NCI-H510A (cell line): ENCODE results near the gene HEYL.

Experiments used
- DNase-seq: peaks from one replicate; lab custom pipeline; 2025; lab: John Stamatoyannopoulos, UW

HEYL gene

DNA sequence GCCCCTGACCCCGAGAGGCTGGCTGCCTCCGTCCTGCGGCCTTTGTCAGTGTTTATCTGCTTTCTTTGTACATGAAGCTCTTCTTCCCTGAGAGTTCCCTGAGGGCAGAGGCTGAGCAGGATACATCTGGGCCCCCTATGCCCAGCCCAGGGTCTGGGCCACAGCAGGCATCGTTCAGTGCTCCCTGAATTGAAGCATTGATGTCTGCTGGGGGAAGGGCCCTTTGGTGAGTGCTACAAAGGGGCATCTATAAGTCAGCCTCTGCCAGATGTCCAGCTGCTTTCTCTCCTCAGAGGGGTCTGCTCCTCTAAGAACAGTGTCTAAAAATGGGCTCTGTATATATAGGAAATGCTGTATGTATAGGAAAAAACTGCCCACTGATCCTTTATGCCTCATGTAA is 2.1 kb downstream of the HEYL start:
- no peak for DNase-seq

DNA sequence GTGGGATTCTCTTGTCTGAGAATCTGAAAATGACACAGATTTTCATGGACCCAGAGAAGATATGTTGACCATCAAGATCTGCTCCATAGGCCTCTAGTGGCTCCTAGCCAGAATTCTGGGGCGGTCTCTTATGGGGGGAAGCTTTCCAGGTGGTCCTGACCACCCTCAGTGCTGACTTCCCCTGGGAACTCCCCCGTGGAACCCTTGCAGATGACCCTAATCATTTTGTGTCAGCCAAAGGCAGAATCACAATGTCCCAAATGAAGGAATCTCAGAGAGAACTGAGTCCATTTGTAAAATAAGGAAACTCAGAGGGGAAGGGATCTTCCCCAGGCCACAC is 3.6 kb downstream of the HEYL start:
- no peak for DNase-seq

DNA sequence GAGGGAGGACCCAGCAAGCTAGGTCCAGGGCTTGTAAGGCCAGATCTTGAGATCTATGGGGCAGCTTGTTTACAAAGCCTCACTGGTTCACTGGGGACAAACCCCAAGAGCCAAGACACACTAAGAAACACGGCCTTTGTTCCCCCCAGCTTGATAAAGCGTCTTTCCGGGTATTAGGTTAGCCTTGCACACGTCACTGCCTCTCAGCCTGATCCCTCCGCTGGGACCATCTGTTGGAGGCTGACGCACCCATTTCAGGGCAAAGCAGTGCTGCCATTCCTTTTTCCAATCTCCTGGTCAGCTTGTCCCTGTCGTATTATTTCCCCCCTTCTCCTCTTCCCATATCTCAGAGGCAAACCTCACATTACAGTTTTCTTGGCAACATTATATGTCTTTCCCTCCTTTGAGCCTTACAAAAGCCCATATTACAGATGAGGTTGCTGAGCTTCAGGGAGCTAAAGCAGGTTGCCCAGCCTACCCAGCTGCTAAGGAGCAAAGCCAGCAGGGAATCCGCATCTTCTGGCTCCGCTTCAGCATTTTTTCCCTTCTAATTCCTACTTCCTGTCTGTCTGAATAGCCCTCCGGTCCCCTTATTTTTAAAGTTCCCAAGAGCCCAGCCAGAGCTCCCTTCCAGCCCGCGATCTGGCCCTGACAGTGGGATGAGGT is 4.1 kb downstream of the HEYL start:
- DNase-seq: no peak

DNA sequence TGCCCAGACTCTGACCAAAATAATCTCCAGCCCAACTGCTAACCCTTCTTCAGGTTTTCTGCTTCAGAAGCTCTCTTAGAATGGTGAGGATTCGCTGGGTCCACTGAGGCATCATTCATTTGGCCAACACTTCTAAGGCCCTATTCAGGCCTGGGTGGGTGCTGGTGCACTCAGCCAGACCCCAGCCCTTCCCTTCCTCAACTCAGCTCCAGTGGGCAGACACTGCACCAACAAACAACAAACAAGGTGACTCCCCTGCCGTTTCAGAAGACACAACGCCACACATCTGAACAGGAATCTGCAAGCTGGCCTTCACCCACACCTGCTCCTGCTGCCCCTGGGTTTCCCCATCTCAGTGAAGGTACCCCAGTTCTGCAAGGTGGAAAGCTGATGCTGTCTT is 6.0 kb downstream of the HEYL start:
- DNase-seq: no peak

DNA sequence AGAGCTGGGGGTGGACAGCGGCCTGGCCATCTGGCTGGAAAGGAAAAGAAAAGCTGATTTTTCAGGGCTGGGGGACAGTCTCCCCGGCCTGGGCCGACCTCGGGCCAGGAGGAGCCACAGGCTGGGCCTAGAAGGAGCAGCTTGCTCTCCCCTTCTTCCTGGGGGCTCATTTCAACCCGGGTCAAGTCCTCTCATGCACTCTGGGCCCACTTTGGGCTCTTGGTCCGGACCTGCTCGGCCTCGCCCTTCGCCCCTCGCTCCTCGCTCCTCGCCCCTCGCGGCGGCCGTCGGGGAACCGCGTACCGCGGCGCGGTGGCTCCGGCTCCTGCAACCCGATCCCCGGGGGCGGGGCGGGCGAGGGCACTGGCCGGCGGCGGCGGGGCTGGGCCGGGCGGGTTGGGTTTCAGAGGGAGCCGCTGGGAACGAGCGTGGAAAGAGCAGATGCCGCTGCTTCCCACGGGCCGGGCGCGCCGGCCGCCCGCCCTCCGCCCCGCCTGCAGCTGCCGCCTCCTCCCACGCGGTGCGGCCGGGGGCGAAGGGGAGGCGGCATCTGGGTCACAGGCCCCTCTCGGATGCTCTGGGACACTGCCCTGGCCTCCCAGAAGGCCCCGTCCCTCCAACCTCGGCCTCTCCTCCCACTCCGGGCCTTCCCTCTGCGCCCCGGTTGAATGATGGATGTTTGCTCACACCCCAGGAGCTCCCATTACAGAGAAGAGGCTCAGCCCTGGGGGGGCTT is 6.6 kb downstream of the HEYL start:
- peak; percentile 99 for DNase-seq

DNA sequence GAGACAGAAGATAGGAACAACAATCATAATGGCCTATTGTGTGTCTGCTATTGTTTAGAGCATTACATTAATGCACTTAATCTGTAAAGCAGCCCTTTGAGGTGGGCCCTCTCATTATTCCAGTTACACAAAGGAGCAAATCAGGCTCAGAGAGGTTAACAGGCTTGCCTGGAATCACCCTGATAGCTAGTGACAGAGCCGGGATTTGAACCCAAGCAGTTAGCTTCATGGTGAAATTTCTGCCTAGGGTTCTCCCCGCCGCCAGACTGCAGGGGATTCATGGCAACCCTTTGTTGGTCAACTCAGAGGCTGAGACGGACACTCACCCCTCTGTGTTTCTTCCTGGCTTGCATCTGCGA is 7.1 kb downstream of the HEYL start:
- no peak for DNase-seq

DNA sequence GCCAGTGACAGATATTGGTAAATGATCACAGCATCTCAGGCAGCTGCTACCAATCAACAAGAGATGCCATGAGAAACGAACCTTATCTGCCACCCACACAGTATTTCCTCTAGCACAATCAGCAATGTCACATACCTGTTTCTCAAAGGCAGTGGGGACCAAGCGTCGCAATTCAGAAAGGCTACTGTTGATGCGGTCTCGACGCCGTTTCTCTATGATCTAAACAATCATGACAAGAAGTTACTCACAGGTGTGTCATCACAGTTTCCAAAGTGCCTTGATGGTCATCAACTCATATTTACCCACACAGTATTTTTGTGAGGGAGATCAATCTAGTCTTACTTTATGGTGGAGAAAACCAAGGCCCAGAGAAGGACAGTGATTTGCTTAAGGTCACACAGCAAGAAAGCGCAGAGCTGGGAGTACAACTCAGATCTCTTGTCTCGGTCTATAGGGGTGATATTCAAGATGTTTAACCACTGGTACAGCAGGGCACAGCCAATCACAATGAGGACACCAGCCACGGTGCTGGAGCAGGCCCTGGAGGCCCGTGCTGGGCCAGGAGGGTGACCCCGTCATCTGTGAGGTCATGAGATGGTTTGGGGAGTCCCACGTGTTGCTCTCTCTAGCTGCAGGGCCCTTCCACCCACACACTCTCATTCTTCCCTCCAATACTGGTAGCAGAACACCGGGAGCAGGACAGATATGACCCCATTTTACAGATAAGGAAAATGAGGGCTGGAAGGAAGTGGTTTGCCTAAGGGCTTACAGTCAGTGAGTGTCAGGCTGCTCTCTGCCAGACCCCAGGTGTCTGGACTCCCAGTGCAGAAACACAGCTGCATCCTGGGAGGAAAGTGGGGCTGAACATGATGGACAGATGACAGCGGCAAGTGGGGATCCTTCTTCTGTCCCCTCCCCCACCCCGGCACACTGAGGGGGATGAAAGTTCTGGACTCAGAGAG is 7.8 kb downstream of the HEYL start:
- no peak for DNase-seq

DNA sequence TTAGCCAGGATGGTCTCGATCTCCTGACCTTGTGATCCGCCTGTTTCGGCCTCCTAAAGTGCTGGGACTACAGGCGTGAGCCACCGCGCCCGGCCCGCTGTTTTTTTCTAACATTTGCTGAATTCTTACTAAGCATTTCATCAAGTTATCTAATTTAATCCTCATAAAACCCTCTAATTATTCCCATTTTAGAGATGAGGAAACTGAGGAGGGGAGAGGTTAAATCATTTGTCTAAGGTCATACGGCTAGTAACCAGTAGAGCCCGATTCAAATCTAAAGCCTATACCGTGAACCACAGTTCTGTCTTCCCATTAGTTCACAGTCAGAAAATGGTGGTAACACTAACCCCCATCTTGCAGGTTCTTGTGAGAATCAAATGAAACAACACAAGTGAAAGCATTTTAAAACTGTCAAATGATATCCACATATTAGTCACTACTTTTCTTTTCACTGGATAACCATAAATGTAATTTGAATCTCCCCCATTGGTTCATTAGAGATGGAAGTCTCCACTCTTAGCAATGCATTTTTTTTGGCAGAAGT is 10.6 kb downstream of the HEYL start:
- no peak for DNase-seq

DNA sequence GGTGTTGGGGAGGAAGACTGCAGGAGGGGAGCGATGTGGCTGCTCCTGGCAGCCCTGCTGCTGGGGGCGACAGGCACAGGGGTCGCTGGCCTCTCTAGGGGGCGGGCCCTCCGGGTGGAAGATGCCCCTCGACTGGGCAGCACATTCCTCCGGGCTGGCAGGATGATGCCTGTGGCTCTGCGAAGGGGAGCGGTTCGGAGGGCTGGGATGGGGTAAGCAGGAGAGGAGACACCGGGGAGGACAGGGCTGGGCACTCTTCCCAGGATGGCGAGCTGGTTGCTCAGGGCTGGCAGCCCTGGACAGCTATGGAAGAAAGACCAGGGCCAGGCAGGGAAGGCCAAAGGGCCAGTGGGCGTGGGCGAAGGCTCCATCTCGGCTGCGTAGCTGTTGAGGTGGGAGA is 12.8 kb downstream of the HEYL start:
- DNase-seq: no peak

DNA sequence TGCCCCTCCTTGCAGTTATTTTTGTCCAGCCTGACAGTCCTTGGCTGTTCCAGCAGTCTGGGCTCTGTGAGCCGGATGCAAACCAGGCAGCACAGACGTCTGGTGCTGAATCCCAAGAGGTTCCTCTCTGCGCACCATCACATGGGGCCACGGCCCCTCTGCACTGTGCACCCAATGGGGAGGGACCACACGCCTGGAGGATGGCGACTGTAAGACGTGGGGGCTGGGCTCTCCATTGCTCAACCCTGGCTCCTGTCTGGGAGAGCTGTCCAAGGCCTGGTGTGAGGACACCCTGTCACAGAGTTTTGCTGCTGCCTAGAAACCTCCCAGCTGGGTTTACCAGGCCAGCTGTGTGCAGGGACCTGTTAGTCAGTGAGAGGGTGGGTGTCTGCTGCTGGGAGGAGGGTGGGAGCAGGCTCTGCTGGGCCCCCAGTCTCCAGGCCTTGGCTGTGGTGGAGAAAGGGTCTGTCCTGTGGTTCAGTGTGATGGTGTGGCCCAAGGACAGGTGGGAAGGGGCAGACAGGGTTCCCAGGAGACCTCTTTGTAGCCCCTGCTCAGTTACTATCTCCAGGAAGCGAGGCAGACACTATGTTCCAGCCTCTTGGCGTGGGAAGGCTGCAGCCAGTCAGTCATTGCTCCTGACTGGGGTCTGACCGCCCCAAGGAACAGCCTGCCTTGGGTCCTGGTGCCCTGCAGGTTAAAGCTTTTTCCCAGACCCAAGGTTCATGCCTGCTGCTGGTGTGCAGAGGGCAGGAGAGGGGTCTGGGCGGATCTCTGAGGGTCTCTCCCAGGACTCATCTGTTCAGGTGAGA is 13.8 kb downstream of the HEYL start:
- no peak for DNase-seq

DNA sequence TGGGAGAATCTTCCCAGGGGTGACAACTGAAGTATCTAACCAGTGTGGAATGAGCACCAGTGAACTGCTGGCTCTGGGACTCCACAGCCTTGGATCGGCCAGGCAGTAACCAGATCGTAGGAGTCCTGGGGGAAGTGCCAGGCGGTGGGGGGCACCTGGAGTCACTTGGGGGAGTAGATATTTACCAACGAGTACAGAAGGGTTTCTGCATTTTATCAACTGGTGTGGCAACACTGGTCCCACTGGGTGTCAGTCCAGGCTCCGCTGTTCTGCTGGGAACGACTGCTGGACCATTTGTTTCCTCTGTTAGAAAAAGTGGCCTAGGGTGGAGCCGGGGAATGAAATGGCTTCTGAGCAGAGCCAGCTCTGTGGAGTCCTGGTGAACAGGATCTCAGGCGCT is 14.4 kb downstream of the HEYL start:
- no peak for DNase-seq

DNA sequence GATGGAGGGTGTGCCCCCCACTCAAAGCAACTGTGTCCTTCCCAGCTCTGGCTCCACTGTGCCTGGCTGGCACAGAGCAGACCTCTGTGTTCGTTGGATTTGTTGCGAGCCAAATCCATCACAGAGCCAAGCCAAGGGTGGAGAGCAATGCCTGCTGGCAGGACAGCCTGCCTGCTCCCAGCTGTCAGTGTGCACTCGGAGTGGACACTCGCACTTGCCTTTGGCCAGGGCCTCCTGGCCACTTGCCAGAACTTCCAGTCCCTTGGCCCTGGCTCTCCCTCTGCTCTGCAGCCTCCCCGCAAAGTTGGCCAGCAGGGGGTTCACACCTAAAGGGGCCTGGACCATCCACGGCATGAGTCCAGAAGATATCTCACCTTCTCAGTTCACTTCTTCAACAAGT is 16.4 kb downstream of the HEYL start:
- no peak for DNase-seq

DNA sequence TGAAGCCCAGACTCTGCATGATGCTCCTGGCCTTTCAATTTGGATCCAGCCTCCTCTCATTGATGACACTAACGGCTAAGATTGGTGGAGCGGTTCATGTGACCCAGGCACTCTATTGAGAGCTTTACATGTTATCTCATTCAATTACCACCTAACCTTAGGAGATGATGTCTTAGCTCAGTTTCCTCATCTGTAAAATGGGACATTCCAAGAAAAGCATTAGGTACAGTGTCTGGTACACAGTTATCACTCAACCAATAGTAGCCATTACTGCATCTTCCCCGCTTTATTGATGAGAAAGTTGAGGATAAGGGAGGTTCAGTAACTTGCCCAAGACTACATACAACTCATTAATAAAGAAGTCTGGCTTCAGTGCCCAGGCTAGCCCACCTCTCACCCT is 17.0 kb downstream of the HEYL start:
- no peak for DNase-seq

DNA sequence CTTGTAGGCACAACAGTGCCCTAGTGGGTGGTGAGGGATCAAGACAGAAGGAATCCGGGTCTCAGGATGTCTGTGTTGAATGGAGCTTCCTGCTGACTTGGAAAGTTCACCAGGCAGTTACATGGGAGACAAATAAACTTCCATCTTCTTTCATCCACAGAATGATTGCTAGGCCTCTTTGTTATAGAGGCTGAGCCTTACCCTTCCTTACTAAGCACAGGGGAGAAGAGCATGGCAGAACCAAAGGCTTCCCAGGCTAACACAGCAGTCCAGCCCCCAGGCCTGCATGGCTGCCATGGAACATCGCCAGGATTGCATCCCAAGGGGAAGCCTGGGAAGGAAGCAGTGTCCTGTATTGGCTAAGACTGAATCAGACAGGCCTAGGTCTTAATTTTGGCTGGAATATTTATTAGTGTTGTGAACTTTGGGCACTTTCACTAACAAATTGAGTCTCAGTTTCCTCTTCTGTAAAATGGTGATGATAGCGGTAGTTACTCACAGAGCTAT is 18.7 kb downstream of the HEYL start:
- no peak for DNase-seq

DNA sequence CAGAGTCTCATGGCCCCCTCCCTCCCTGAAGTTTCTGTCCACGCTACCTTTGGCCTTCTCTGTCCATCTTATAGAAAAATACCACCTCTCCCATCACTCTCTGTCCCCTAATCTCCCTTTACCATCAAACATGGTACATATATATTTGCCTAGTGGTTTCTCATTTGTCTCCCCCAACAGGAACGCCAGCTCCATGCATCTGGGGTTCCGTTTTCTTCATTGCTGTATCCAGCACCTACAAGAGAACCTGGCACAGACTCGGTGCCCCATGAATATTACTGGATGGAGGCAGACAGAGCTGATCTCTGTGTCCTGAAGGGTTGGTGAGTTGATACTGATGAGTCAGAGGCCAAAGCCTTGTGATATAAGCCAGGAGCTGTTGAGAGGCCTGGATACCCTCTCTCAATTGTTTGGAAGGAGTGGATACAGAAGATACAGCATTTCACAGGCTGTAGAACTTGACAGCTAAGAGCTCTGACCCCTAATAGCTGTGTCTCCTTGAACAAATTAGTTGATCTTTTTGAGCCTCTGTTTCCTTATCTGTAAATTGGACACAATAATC is 21.9 kb downstream of the HEYL start:
- no peak for DNase-seq

DNA sequence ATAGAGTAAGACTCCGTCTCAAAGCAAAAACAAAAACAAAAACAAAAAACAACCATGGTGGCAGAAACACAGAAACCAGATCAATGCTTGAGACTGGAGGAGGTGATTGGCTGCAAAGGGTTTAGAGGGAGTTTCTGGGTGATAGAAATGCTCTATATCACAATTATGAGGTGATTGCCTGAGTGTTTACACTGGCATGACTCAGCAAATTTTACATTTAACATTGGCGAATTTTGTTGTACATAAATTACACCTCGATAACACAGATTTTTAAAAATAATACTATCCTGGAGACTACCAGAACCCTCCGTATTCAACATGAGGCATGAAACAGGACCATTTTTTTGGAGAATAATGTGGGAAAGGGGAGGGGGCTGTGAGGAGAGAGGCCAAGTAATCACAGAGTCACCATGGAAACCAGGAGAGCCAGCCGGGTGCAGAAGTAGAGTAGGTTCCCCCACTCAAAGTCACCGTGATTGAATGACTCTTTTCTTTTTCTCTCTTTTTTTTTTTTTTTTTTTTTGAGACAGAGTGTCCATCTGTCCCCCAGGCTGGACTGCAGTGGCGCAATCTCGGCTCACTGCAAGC is 24.3 kb downstream of the HEYL start:
- DNase-seq: no peak

DNA sequence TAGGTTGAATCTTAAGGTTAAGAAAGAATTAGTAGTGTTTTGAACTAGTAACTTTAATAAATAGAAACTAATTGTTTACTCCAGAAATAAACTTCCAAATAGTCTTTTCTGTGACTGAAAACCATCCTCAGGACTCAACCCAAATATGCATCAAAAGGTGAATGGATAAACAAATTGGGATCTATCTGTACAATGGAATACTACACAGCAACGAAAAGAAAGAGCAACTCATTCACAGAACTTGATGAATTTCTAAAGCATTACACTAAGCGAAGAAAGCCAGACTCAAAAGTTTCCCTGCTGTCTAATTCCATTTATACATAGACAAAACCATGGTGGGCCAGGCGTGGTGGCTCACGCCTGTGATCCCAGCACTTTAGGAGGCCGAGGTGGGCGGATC is 25.0 kb downstream of the HEYL start:
- no peak for DNase-seq

DNA sequence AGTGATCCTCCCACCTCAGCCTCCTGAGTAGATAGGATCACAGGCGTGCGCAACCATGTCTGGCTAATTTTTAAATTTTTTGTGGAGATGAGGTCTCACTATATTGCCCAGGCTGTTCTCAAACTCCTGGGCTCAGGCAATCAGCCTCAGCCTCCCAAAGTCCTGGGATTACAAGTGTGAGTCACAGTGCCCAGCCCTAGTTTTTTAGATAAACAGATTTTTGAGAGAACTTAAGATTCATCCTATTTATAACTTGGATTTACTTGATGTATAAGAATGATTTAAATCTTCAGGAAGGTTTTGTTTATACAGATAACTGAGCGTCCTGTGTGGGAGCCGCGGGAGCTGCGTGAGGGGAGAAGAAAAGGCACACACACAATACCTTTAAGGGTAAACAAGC is 26.2 kb downstream of the HEYL start:
- DNase-seq: no peak

DNA sequence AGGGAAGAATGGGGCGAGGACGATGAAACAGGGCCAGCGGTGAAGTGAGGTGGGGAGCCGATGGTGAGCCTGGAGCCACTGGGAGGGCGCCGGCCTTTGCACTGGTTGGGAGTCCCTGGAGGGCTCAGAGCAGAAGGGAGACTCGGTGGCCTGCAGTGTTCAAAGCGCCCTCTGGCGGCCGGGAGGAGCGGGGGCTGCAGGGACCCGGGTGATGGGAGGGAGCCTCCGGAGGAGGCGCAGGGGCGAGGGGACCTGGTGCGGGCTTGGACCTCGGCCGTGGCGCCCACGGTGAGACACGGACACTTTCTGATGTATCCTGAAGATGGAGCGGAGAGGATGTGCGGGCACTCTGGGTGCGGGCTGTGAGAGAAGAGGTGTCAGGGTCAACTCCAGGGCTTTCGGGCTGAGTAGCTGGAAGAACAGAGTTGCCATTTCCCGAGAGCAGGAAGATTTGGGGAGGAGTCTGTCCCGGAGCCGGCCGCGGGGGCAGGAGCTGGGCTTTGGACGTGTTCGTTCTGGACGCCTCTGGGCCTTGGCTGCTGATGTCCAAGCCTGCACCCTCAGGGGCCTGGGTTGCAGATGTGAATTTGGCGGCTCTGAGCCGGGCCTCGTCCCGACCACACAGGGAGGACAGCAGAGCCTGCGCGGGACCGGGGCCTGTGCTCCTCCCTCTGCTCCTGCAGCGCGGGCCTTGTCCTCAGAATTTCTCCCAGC is 29.7 kb downstream of the HEYL start:
- DNase-seq: peak; percentile 85

DNA sequence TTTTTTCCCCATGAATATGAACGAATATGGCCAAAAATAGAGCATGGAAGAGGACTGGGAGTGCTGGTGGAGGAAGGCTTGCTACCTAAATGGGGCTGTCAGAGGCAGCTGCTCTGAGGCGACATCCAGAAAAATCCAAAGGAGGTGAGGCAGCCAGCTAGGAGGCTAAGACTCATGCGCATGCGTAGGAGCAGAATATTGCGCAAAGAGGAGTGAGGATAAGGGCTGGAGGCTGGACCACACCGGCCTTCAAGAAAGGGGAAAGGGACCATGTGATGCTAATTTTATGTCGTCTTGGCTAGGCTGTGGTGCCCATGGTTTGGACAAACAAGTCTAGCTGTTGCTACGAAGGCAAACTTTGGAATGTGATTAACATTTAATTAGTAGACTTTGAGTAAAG is 30.5 kb downstream of the HEYL start:
- DNase-seq: no peak
